DND-41 (cell line): ENCODE data around the gene CHI3L2.

Experiments used
- ATAC-seq: fragments of 200-7000 bp; cut with Tn5 transposase; 3 replicates; pipeline ENCODE4 v1.9.1; 2021; ENCODE audit warnings: low read depth; ENCODE audit not compliant: insufficient read depth
- DNase-seq: peaks from one replicate; pipeline ENCODE4 v3.0.0-alpha.2; 2020
- H2AFZ ChIP-seq: 2 replicates; pipeline ENCODE4 v1.6.0; 2012; ENCODE audit warnings: low read depth, low read length
- H3K27ac ChIP-seq: 2 replicates; pipeline ENCODE4 v1.5.1; 2012; ENCODE audit warnings: low read length, inconsistent platforms
- H3K27me3 ChIP-seq: fragments of 200-600 bp; sonication (generic); 2 replicates; pipeline ENCODE4 v1.6.0; 2012; ENCODE audit warnings: low read length, mild to moderate bottlenecking, inconsistent platforms; ENCODE audit not compliant: insufficient read depth, poor library complexity
- H3K36me3 ChIP-seq: 2 replicates; pipeline ENCODE4 v1.5.1; 2012; ENCODE audit warnings: low read length, inconsistent platforms; ENCODE audit not compliant: insufficient read depth
- H3K4me1 ChIP-seq: 2 replicates; pipeline ENCODE4 v1.5.1; 2012; ENCODE audit warnings: mild to moderate bottlenecking, low read length; ENCODE audit not compliant: insufficient read depth
- H3K4me2 ChIP-seq: 2 replicates; pipeline ENCODE4 v1.6.0; 2012; ENCODE audit warnings: mild to moderate bottlenecking, moderate library complexity, low read length, inconsistent platforms; ENCODE audit not compliant: insufficient read depth
- H3K4me3 ChIP-seq, 2 experiments: fragments of 200-600 bp in 1 of 2; shearing (Covaris generic) in 1 of 2; 2 replicates each; pipeline ENCODE4 v1.5.1; 2012 to 2016; ENCODE audit warnings: inconsistent platforms in 2 of 2, low read length in 2 of 2, mild to moderate bottlenecking in 2 of 2, low read depth in 1 of 2, moderate library complexity in 1 of 2
- H3K79me2 ChIP-seq: 2 replicates; pipeline ENCODE4 v1.6.0; 2012; ENCODE audit warnings: low read length, inconsistent platforms; ENCODE audit not compliant: insufficient read depth
- H3K9ac ChIP-seq: 2 replicates; pipeline ENCODE4 v1.6.0; 2012; ENCODE audit warnings: low read depth, mild to moderate bottlenecking, inconsistent platforms, low read length, moderate library complexity
- H3K9me3 ChIP-seq: 2 replicates; pipeline ENCODE4 v1.5.1; 2012; ENCODE audit warnings: low read length, moderate library complexity, mild to moderate bottlenecking, inconsistent platforms; ENCODE audit not compliant: insufficient read depth, severe bottlenecking
- H4K20me1 ChIP-seq: 2 replicates; pipeline ENCODE4 v1.6.0; 2012; ENCODE audit warnings: low read length; ENCODE audit not compliant: insufficient read depth
- EZH2 ChIP-seq: IDR thresholded peaks from 3 replicates; pipeline ENCODE4 v1.6.1; 2012; ENCODE audit warnings: borderline replicate concordance, low read depth, mild to moderate bottlenecking, moderate library complexity, low read length, inconsistent platforms; ENCODE audit not compliant: severe bottlenecking
- TF ChIP-seq, protein P1 (sequence below): IDR thresholded peaks from 2 replicates; pipeline ENCODE4 v1.5.1; 2012; ENCODE audit warnings: borderline replicate concordance, low read length, moderate library complexity, mild to moderate bottlenecking; ENCODE audit not compliant: poor library complexity, severe bottlenecking; ENCODE audit errors: extremely low read depth

Gene CHI3L2

DNA sequence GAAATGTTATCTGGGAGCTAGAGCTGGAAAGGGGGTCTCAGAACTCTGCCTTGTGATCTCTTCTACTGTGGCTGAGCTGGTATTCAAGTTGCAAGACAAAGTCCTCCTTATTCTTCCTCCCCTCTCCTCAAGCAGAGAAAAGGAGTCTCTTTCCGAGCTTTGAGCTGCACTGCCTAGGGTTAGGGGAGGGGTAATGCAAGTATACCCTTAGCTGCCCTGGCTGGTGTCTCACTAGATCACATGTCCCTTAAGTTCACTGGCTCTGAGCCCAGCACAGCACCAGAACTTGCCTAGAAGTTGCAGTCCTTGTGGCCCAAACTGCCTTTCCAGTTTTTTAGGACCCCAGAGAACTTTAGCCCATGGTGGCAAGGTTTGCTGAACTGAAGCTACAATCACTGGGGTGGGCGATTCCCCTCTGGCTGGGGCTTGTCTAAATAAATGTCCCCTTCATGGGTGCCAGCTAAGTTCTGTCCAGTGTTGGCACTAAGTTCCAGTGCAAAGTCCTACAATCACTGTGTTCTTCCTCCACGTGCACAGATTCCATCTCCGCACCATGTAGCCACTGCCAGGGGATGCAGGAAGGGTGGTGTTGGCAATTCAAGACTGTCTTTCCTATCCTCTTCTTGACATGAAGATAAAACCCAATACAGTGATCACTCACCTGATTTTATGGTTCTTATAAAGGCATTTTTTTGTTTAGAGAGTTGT, 40.4 kb downstream of the CHI3L2 start:
- H3K9ac ChIP-seq: no peak overlapping the region
- no peaks in the 10 kb centered on the region for H4K20me1 ChIP-seq
- DNase-seq (no peak), ATAC-seq (no peak)
- H3K27ac ChIP-seq: no peak overlapping the region
- no peaks in the 10 kb centered on the region for H3K27me3 ChIP-seq
- H3K79me2 ChIP-seq: no peaks in the 10 kb centered on the region
- H3K4me3 ChIP-seq: no peak overlapping the region
- no peaks in the 10 kb centered on the region for H3K9me3 ChIP-seq
- H2AFZ ChIP-seq: no peak overlapping the region
- no peaks in the 10 kb centered on the region for H3K4me1 ChIP-seq
- H3K4me2 ChIP-seq: no peak overlapping the region
- TF ChIP-seq, protein P1, sequence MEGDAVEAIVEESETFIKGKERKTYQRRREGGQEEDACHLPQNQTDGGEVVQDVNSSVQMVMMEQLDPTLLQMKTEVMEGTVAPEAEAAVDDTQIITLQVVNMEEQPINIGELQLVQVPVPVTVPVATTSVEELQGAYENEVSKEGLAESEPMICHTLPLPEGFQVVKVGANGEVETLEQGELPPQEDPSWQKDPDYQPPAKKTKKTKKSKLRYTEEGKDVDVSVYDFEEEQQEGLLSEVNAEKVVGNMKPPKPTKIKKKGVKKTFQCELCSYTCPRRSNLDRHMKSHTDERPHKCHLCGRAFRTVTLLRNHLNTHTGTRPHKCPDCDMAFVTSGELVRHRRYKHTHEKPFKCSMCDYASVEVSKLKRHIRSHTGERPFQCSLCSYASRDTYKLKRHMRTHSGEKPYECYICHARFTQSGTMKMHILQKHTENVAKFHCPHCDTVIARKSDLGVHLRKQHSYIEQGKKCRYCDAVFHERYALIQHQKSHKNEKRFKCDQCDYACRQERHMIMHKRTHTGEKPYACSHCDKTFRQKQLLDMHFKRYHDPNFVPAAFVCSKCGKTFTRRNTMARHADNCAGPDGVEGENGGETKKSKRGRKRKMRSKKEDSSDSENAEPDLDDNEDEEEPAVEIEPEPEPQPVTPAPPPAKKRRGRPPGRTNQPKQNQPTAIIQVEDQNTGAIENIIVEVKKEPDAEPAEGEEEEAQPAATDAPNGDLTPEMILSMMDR: no peak
- TF ChIP-seq EZH2: no peak
- H3K36me3 ChIP-seq: no peaks in the 10 kb centered on the region

DNA sequence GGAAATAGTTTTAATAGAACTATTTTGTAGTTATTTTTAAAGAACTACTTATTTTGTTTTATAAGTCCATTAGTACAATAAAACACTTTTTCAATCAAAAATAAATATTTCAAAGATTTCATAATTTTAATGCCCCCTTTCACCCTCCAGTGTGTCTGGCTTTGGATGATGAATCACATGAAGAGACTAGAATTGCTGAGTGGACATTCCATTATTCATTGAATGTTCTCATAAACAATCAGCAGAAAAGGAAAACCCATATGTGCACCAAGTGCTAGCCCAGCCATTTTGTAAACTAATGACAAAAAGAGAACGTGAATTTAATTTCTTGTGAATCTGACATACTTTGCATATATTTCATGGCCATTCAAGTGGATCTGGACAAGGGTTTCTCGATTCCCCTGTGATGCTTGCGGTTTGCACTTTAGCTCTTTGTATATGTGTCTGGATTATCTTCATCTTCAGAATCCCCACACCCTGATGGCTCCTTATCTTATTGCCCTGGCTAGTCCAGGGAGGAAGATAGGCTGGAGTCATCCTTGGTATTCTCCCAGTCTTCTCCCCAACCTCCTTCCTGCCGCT, 42.4 kb downstream of the CHI3L2 start:
- no peak for TF ChIP-seq EZH2
- TF ChIP-seq, protein P1: no peak
- H4K20me1 ChIP-seq: no peaks in the 10 kb centered on the region
- H3K4me3 ChIP-seq: no peak overlapping the region
- no peak overlapping the region for H3K9ac ChIP-seq
- no peaks in the 10 kb centered on the region for H3K79me2 ChIP-seq
- H3K27me3 ChIP-seq: no peaks in the 10 kb centered on the region
- no peak for DNase-seq
- no peak for ATAC-seq
- H3K4me1 ChIP-seq: no peaks in the 10 kb centered on the region
- H2AFZ ChIP-seq: no peak overlapping the region
- H3K27ac ChIP-seq: no peak overlapping the region
- no peaks in the 10 kb centered on the region for H3K36me3 ChIP-seq
- H3K4me2 ChIP-seq: no peak overlapping the region
- H3K9me3 ChIP-seq: no peaks in the 10 kb centered on the region

DNA sequence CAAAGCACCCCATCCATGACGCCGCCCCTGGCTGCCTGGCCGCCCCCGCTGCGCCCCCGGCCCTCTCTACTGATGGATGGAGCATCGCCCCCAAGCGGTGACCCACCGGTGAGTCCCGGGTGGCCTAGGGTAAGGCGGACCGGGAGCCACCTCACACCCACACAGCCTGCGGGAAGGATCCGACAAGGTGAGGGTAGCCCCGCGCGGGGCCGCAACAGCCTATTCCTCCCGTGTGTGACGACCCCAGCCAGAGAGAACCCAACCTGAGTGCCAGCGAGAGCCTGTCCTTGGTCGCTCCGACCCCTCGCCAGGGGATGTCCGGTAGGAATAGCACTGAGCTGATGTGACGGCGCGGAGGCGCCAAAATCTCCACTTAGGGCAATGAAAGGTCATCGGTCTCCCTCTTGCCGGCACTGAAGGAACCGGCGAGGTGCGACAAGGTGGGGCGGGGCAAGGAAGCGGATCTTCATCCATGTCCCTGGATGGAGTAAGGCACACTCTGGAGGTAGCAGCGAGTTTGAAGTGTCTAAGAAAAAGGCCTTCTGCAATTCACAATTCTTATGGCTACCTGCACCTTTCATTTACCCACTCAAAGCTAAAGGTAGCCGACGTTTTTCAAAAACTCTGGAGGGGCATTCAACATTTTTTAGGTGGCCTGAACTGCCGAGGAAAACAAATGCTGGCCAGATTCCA, 43.4 kb downstream of the CHI3L2 start:
- no peaks in the 10 kb centered on the region for H3K4me1 ChIP-seq
- H3K36me3 ChIP-seq: no peaks in the 10 kb centered on the region
- H3K9ac ChIP-seq: no peak overlapping the region
- no peak overlapping the region for H3K4me2 ChIP-seq
- no peak overlapping the region for H3K4me3 ChIP-seq
- no peaks in the 10 kb centered on the region for H3K9me3 ChIP-seq
- TF ChIP-seq EZH2: no peak
- TF ChIP-seq, protein P1: no peak
- H3K27ac ChIP-seq: no peak overlapping the region
- H3K27me3 ChIP-seq: no peaks in the 10 kb centered on the region
- no peaks in the 10 kb centered on the region for H4K20me1 ChIP-seq
- no peaks in the 10 kb centered on the region for H3K79me2 ChIP-seq
- H2AFZ ChIP-seq: no peak overlapping the region
- no peak for DNase-seq
- ATAC-seq: no peak
